Measurements from ENCODE around the gene TTYH1.

Gene TTYH1

GRCh38 chr19:54484451-54484850, 69.2 kb downstream of the TTYH1 start:
- DNase-seq, result no peak

GRCh38 chr19:54485851-54486250, 70.6 kb downstream of the TTYH1 start:
- no peak for DNase-seq
